Subcutaneous abdominal adipose tissue (tissue), 5 donors: ENCODE data around the gene RBM20.
A peak's percentile ranks its signal among the peaks of the same experiment; 100 is the strongest.

Experiments used
- H3K27ac ChIP-seq: one replicate; pipeline ENCODE4 v1.7.0; 2013; ENCODE audit warnings: low read depth, mild to moderate bottlenecking, inconsistent platforms, low read length, moderate library complexity
- H3K27me3 ChIP-seq, 5 donors: one replicate each; pipeline ENCODE4 v1.7.0; 2013; ENCODE audit warnings: low read length in 5 of 5, inconsistent platforms in 1 of 5; ENCODE audit not compliant: control insufficient read depth in 5 of 5, insufficient read depth in 4 of 5
- H3K36me3 ChIP-seq, 5 donors: one replicate each; pipeline ENCODE4 v1.7.0; 2013; ENCODE audit warnings: low read length in 5 of 5; ENCODE audit not compliant: control insufficient read depth in 5 of 5, insufficient read depth in 5 of 5
- H3K4me1 ChIP-seq, 5 donors: one replicate each; pipeline ENCODE4 v1.7.0; 2013; ENCODE audit warnings: low read length in 5 of 5, mild to moderate bottlenecking in 3 of 5, moderate library complexity in 1 of 5; ENCODE audit not compliant: control insufficient read depth in 5 of 5, insufficient read depth in 5 of 5
- H3K4me3 ChIP-seq, 5 donors: one replicate each; pipeline ENCODE4 v1.7.0; 2013; ENCODE audit warnings: low read length in 5 of 5, low read depth in 1 of 5
- H3K9ac ChIP-seq, 5 donors: one replicate each; pipeline ENCODE4 v1.7.0; 2013; ENCODE audit warnings: low read length in 5 of 5, mild to moderate bottlenecking in 4 of 5, moderate library complexity in 3 of 5
- H3K9me3 ChIP-seq, 5 donors: one replicate each; pipeline ENCODE4 v1.7.0; 2013; ENCODE audit warnings: low read length in 5 of 5; ENCODE audit not compliant: control insufficient read depth in 5 of 5
- donor health status: healthy.
- donor health status: healthy.
- donor health status: healthy.
- donor health status: healthy.
- donor health status: healthy.

Gene RBM20

GRCh38 chr10:110872145-110872983 is 228.2 kb downstream of the RBM20 start:
- Histone ChIP-seq H3K36me3 (peaks cover 0 to 3% (median 0%) of the 10 kb centered on the region in 5 donors), H3K9me3 (no peaks in the 10 kb centered on the region), H3K4me1 (peaks cover 7 to 37% (median 34%) of the 10 kb centered on the region in 5 donors), H3K27ac (peak overlapping the region; percentile 89), H3K4me3 (peak overlapping the region; percentile 79 to 87 (median 85)), H3K27me3 (no peaks in the 10 kb centered on the region), H3K9ac (peak overlapping the region in 4 of 5 donors; percentile 71 to 87 (median 82))

GRCh38 chr10:110872984-110873923 is 229.1 kb downstream of the RBM20 start:
- Histone ChIP-seq H3K36me3 (peaks cover 0 to 6% (median 4%) of the 10 kb centered on the region in 5 donors), H3K27me3 (no peaks in the 10 kb centered on the region), H3K4me3 (peak overlapping the region; percentile 79 to 87 (median 85)), H3K27ac (peak overlapping the region; percentile 89), H3K9ac (peak overlapping the region; percentile 39 to 87 (median 79)), H3K4me1 (peaks cover 7 to 34% (median 30%) of the 10 kb centered on the region in 5 donors), H3K9me3 (no peaks in the 10 kb centered on the region)

DNA sequence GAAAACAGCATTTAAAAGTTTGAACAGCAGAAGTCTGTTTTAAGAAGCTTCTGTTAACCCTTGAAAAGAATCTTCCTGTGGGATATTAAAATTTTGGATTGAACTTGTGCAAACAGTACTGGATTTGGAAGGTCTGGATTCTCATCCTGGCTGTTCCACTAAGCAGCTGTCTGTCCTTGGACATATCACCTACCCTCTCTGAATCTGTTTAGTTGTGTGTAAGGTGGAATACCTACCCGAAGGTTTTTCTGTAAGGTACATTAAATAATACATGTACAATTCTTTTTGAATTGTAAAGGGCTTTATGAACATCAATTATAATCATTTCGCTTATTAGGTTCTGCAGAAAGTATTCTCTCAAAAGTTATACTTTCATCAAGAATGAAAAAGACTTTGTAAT is 229.8 kb downstream of the RBM20 start:
- H3K36me3 ChIP-seq: peaks cover 0 to 13% (median 4%) of the 10 kb centered on the region in 5 donors
- no peaks in the 10 kb centered on the region for H3K27me3 ChIP-seq
- H3K9ac ChIP-seq: peak overlapping the region; percentile 39 to 87 (median 71)
- H3K9me3 ChIP-seq: no peaks in the 10 kb centered on the region
- peak overlapping the region; percentile 79 to 87 (median 85) for H3K4me3 ChIP-seq
- H3K4me1 ChIP-seq: peaks cover 7 to 34% (median 30%) of the 10 kb centered on the region in 5 donors
- H3K27ac ChIP-seq: peak overlapping the region; percentile 89

GRCh38 chr10:110876000-110876399 is 231.9 kb downstream of the RBM20 start:
- Histone ChIP-seq H3K4me3 (no peak overlapping the region), H3K27me3 (no peaks in the 10 kb centered on the region), H3K9me3 (no peaks in the 10 kb centered on the region), H3K27ac (no peak overlapping the region), H3K36me3 (peaks cover 3 to 14% (median 4%) of the 10 kb centered on the region in 5 donors), H3K9ac (no peak overlapping the region), H3K4me1 (peaks cover 3 to 30% (median 24%) of the 10 kb centered on the region in 5 donors)

DNA sequence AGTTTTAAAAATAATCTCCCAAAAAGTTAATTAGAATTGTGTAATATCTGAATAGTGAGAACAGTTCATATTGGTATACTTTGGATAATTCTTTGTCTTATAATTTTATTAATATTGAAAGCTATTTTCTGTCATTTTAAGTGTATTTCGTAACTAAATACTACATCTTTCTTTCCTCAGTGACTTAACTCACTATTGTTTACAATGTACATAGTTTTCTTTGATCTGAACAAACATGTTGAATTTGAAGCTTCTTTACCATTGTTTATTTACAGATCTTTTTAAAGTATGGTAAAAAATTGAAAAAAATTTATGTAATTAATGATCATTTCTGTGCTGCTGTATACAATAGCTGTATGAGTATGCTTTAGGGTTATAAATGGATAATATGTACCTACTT is 232.7 kb downstream of the RBM20 start:
- no peak overlapping the region for H3K27ac ChIP-seq

GRCh38 chr10:110880012-110880411 is 235.9 kb downstream of the RBM20 start:
- no peak overlapping the region for H3K9ac ChIP-seq
- no peaks in the 10 kb centered on the region for H3K9me3 ChIP-seq
- peaks cover 0 to 8% (median 2%) of the 10 kb centered on the region in 5 donors for H3K4me1 ChIP-seq
- H3K27me3 ChIP-seq: no peaks in the 10 kb centered on the region
- no peak overlapping the region for H3K27ac ChIP-seq
- H3K4me3 ChIP-seq: no peak overlapping the region
- peaks cover 16 to 32% (median 21%) of the 10 kb centered on the region in 5 donors for H3K36me3 ChIP-seq

More for the DNA sequence above, 232.7 kb downstream of the RBM20 start:
- Histone ChIP-seq H3K9ac (no peak overlapping the region), H3K27me3 (no peaks in the 10 kb centered on the region), H3K36me3 (peaks cover 4 to 17% (median 10%) of the 10 kb centered on the region in 5 donors), H3K4me3 (no peak overlapping the region), H3K9me3 (no peaks in the 10 kb centered on the region), H3K4me1 (peaks cover 0 to 25% (median 19%) of the 10 kb centered on the region in 5 donors)

DNA sequence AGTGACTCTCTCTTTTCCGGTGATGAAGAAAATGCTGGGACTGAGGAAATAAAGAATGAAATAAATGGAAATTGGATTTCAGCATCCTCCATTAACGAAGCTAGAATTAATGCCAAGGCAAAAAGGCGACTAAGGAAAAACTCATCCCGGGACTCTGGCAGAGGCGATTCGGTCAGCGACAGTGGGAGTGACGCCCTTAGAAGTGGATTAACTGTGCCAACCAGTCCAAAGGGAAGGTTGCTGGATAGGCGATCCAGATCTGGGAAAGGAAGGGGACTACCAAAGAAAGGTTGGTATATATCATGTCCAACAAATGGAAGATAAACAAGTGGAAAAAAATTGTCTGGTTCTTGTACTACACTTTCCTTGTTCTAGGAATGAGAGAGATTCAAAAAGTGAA is 237.1 kb downstream of the RBM20 start:
- Histone ChIP-seq H3K4me1 (peaks cover 0 to 8% (median 0%) of the 10 kb centered on the region in 5 donors), H3K9me3 (no peaks in the 10 kb centered on the region), H3K36me3 (peaks cover 20 to 38% (median 31%) of the 10 kb centered on the region in 5 donors), H3K4me3 (no peak overlapping the region), H3K27me3 (no peaks in the 10 kb centered on the region), H3K27ac (no peak overlapping the region), H3K9ac (no peak overlapping the region)

DNA sequence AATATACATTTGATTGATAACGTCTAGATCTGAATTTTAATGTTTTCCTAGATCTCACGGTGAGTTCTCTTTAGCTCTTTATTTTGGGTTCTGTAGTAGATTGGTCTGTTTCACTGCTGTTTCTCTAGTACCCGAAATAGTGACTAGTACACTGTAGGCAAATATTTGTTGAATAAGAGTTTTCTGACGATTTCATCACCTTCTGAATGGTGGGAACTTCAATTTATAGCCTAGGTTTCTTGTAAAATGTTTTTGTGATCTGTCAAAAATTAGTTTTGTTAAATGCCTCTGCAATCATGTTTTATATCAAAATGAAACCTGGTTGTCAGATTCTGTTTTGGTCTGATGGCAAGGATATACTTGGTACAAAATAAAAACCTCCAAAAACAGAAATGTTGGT is 237.8 kb downstream of the RBM20 start:
- Histone ChIP-seq H3K9me3 (no peaks in the 10 kb centered on the region), H3K36me3 (peaks cover 21 to 42% (median 35%) of the 10 kb centered on the region in 5 donors), H3K4me1 (peaks cover 0 to 8% (median 0%) of the 10 kb centered on the region in 5 donors), H3K9ac (peak overlapping the region in 1 of 5 donors; percentile 4), H3K27ac (no peak overlapping the region), H3K27me3 (no peaks in the 10 kb centered on the region), H3K4me3 (no peak overlapping the region)

GRCh38 chr10:110883924-110884323 is 239.8 kb downstream of the RBM20 start:
- Histone ChIP-seq H3K9ac (no peak overlapping the region), H3K4me3 (no peak overlapping the region), H3K9me3 (no peaks in the 10 kb centered on the region), H3K4me1 (peaks cover 0 to 5% (median 0%) of the 10 kb centered on the region in 5 donors), H3K27ac (peak overlapping the region; percentile 3), H3K36me3 (peaks cover 26 to 55% (median 35%) of the 10 kb centered on the region in 5 donors), H3K27me3 (no peaks in the 10 kb centered on the region)
